Left renal cortex interstitium (tissue), 4 donors: ENCODE data around the gene METTL8. TPM values are rescaled to one million over a fixed set of nuclear protein-coding genes. Genes with fewer than 3 reads are reported as not detected.

Experiments used
- DNase-seq, 4 donors: peaks; one replicate each; pipeline ENCODE4 v3.0.0-alpha.2; 2013; ENCODE audit warnings: low read depth in 4 of 4, low spot score in 2 of 4, missing footprints in 1 of 4
- polyA plus RNA-seq, 4 donors: library from polyadenylated mRNA; unstranded; fragments of 120-200 nt; gene quantifications; one replicate each; pipeline ENCODE4 v1.2.1, GENCODE V29; 2013; ENCODE audit not compliant: insufficient read length in 4 of 4

Gene METTL8, protein sequence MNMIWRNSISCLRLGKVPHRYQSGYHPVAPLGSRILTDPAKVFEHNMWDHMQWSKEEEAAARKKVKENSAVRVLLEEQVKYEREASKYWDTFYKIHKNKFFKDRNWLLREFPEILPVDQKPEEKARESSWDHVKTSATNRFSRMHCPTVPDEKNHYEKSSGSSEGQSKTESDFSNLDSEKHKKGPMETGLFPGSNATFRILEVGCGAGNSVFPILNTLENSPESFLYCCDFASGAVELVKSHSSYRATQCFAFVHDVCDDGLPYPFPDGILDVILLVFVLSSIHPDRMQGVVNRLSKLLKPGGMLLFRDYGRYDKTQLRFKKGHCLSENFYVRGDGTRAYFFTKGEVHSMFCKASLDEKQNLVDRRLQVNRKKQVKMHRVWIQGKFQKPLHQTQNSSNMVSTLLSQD
- 10 to 100 TPM; 12.8 to 17.6 (median 14.1) TPM for polyA plus RNA-seq

DNA sequence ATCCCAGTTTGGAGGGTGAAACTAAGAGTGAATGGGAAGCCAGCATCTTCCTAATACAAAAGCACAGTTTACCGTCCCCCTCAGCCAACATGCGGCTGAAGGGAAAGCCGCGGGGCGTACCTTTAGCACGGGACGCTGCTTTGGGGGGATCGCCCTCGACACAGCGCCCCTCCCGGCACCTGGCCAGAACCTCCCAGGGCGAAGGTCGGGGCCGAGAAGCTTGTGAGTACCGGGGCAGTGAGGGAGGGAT, at the start of gene METTL8:
TSS of gene METTL8 (minus strand) at position 228 of the 250 bp plus-strand sequence. CDS start 41,805 bp downstream, outside the sequence.
- DNase-seq = peak in 1 of 4 donors; percentile 65

DNA sequence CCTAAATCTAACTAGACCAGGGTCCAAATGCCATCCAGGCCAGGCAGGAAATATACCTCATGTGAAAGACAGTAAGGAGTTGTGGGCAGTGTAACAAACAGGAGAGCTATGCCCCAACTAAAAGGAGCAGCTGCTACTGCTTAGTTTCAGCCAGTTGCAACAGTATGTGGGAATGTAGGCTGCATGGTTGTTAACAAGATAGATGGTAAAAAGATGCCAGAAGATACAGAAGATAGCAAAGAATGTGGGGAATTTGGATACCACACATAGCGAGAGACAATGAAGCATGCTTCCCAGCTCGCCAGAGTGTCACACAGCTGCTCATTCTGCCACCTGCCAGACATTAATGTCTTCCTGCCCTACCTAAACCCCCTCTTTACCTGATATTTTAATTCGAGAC, 49.1 kb upstream of the METTL8 start:
- DNase-seq = peak in 2 of 4 donors; percentile 10 to 12

DNA sequence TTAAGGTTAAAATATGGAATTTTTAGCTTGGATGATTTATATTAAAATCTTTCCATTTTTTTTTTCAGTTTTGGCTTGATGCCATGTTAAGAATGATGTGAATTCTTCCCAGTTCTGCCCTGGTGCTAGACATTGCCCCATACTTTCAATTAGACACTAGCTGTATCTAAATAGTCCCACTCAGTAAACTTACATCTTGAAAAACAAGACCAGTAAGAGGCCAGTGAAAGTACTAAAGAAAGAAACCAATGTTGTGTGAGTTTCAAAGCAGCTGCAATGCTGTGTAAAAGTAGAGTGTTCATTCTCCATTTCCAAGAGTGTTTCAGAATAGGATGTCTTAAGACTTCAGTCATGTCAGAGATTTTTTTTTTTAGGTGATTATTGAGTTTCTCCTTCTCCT, 48.5 kb upstream of the METTL8 start:
- DNase-seq = no peak

DNA sequence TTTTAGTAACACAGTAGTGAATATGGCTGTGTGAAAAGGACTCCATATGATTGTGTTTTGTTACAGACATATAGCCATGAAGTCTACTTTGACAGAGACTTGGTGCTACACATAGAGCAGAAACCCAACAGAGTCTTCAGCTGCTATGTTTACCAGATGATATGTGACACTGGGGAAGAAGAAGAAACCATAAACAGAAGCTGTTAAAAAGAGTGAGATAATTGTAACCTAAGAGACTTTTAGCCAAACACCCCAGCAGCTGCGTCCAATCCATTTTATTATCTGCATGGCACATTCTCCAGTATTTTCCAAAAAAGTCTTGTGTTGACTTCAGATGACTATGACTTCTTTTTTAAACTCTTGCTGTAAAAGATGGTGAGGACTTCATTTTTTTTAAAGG, 47.1 kb upstream of the METTL8 start:
- peak in 3 of 4 donors; percentile 34 to 45 (median 39) for DNase-seq

DNA sequence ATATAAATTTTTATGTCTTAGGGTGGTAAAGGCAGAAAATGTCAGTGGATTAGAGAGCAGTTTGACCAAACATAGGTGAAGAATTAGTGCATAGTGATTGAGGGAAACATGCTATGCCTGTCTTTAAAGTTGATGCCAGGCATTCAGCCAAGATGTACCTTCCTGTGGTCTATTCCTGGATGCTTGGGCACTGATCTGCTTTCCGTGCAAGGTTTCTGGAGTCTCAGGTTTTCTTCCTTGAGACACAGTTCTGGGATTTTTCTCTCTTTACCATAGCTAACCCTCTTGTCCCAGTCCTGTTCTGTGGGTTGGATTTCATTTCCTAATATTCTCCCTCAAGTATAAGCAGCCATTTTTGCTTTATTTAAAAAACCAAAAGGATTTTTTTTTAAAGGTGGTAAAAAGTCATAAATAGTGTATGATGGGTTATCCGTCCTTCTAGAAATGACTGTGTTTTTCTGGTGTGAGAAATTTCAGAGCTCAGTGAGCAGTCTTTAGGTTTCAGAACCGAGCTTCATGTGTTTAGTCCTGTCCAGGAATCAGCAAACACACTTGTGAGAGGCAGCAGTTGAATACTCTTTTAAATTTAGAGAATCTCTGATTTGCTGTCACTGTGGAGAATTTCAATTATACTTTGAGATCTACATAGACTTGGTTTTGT, 45.5 kb upstream of the METTL8 start:
- DNase-seq = no peak

DNA sequence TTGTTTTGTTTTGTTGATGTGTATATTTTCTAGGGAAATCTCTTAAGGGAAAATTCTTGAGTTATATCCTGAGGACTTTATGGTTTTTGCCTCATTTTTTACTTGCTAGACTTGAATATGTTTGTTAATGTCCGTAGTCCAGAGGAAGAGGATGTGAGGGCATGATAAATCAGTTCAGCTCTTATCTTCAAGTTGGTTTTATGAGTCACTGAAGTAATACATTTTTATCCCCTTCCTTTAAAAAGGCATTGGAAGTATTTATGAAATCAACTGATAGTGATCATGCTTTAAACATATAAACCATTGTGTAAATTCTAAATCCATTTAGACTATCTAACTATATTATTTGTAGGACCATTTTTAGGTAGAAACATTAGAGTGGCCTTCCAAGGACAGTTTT, 44.6 kb upstream of the METTL8 start:
- no peak for DNase-seq

DNA sequence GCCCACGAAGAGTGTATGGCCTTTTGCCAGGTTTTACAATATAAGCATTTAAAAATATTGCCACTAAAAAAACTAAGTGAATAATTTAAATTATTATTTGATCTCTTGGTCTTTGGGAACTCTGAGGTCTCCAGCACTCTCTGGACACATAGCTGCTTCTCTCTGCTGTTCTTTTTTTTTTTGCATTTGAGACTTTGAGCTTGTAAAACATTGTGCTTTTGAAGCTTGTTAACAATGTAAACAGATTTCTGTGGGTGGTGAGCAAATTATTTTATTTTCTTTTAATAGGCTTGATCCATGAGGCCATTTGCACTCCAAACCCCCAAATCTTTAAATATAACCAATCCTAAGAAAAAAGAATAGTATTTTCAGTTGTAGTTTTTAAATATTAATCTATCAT, 42.2 kb upstream of the METTL8 start:
- no peak for DNase-seq

DNA sequence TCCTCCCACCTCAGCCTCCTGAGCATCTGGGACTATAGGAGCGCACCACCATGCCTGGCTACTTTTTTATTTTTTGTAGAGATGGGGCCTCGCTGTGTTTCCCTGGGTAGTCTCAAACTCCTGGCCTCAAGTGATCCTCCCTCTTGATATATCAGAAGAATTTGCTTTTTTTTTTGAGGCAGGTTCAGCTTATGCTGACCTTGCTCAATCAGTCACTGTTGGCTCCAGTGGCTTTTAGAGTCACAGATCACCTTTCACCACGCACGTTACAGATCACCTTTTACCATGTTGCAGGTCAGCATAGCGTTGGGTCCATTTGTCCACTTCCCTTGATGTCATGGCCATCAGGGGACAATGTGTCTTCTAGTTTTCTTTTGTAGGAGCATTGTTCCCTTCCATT, 36.3 kb upstream of the METTL8 start:
- no peak for DNase-seq

DNA sequence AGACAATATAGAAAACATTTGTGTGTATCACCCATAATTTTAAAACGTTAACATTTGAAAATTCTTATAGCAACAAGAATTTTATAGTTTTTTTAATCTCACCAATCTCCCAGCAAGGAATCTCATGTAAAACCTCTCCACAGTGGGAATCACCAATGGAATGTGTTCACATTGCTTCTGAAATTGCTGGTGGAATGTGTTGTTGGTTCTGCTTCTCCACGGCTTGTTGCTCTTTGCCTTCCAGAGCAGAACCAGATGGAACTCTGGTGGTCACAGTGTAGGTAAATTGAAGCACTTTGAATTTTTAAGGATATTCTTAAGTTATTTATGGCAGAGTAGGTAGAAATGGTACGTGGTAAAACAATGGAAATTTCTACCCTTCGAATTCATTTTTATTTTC, 35.4 kb upstream of the METTL8 start:
- DNase-seq = no peak

DNA sequence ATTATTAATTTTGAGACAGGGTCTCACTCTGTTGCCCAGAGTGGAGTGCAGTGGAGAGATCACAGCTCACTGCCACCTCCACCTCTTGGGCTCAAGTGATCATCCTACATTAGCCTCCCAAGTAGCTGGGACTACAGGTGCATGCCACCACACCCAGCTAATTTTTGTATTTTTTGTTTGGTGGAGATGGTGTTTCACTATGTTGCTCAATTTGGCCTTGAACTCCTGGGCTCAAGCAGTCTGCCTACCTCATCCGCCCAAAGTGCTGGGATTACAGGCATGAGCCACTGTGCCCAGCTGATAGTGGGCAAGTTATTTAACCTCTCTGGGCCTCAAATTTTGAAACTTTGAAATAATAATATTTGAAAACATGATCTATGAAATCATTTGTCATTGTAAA, 26.7 kb upstream of the METTL8 start:
- no peak for DNase-seq

DNA sequence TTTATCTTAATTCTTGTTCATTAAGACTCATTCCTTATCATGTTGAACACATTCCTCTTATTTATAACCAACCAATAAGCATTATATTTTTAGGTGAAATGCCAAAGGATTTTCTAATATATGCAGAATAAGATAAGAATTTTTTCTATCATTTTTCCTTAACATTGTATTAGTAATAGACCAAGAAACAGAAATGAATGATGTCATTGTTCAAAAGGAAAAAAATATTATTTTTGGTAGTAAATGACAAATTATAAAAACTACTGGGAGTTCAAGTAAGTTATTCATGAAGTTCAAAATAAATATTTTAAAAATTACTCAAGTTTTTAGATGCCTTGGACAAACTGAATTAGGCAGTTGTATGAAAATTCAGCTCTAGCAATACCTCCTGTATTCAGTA, 25.7 kb upstream of the METTL8 start:
- no peak for DNase-seq

DNA sequence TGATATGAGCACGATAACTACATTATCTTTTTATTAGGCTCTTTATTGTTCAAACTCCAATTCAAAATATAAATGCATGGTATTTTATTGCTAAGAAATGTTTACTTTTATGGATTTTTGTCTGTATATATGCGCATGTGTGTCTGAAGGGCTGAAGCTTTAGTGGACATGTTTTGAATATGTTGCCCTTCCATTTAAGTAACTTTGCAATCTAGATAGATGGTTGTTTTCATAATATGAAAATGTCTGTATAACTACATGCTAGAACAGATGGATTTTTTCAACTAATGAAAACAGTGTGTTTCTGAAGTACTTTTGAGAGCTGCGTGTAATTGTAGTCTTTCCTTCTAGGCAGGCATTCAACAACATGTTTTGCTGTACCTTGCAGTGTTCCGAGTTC, 19.0 kb upstream of the METTL8 start:
- no peak for DNase-seq

DNA sequence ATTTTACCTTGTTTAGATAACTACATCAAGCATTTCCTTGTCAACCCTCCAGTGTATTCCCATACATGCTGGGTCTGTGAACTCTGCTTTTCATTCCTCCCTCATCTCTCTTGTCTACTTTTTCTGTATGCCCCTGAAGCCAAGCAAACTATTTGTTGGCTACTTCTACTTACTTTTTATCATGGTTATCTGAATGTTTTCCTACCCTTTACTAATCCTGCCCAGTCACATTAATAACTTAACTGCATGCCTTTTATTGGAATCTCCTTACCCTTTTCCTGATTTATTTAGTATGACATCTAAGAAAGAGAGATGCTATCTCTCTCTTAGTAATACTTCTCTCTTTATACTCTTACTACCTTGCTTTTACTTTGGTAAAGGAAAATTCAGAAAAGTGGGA, 17.3 kb upstream of the METTL8 start:
- DNase-seq = no peak

DNA sequence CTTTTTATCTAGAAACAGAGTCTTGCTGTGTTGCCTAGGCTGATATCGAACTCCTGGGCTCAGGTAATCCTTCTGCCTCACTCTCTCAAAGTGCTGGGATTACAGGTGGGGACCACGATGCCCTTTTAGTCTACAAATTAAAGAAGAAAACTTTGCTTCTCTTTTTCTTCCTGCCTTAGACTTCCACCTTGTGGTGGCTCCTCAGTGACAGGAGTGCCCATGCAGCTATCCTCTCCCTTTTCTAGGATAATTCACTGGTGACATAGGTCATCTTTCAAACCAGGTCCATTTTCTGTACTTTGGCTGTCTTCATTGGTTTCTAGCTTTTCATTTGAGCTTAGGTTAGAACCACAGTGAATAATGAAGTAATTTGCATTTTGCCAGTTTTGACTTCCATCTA, 13.9 kb upstream of the METTL8 start:
- DNase-seq = no peak

DNA sequence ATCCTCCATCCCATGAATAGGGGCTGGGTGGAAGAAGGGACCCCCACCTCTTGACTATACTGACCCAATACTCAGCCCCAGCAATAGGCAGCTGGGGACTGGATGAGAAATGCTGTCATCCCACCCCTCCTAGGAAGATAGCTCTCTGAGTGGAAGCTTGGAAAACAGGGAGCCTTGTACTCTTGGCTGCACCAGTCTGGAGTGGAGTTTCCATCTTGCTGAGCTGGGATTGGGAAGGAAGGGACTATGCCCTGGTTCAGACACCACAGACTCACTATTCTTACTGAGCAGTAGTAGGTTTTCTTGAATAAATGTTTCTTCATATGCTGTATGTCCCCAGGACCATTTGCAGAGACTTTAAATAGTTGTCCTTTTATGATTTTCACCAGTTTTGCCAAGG, 7.7 kb upstream of the METTL8 start:
- no peak for DNase-seq

DNA sequence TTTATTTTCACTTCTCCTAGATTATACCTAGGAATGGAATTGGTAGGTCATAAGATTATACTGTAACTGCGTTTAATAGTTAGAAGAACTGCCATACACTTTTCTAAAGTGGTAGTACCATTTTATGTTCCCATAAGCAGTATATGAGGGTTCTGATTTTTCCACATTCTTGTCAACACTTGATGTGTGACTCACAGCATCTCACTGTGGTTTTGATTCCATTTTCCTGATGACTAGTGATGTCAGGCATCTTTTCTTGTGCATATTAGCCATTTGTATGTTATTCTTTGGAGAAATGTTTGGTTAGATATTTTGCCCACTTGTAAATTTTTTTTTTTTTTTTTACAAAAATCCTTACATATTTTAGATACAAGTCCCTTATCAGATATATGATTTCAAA, 2.5 kb upstream of the METTL8 start:
- no peak for DNase-seq

DNA sequence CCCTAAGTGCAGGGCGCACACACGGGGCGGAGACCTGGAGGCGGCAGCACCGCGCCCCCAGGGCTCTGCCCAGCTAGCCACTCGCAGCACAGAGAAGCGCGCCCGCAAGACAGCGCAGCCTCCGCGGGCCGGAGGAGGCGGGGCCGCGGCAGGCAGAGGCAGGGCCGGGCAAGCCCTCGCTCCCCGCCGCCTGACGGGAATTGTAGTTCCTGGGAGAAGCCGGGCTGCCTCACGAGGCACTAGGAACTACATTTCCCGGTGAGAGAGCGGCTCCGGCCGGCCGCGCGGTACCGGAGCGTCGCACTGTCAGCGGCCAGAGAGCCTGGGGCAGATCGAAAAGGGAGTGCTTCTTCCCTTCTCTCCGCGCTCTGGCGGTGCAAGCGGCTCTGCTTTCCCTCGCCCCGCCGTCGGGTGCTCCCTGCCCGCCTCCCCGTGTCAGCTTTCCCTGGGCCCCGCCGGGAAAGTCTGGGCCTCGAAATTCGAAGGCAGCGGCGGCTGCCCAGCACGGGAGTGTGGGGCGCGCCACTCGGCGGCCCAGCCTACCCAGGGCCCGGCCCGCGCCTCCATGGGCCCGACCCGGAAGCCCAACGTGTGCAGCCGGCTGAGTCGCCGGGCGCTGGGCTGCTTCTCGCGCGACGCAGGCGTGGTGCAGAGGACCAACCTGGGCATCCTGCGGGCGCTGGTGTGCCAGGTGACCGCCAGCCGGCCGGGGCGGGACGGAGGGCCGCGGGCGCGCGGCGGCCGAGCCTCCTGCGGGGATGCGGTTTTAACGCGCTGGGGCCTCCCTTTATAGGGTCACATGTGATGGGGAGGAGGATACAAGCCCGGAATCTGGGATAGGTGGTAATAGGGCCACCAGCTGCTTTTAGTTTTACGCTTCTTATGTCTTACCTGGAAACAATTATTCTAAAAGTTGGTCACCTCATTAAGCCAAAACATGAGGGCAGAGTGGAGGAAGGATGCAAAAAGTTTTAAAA, 511 bp upstream of the METTL8 start, which contains the start of gene DCAF17:
TSS of gene DCAF17 (plus strand) at position 214 of the 977 bp plus-strand sequence. CDS start at position 566, 352 bp downstream.
- DNase-seq = peak; percentile 76 to 94 (median 87)

DNA sequence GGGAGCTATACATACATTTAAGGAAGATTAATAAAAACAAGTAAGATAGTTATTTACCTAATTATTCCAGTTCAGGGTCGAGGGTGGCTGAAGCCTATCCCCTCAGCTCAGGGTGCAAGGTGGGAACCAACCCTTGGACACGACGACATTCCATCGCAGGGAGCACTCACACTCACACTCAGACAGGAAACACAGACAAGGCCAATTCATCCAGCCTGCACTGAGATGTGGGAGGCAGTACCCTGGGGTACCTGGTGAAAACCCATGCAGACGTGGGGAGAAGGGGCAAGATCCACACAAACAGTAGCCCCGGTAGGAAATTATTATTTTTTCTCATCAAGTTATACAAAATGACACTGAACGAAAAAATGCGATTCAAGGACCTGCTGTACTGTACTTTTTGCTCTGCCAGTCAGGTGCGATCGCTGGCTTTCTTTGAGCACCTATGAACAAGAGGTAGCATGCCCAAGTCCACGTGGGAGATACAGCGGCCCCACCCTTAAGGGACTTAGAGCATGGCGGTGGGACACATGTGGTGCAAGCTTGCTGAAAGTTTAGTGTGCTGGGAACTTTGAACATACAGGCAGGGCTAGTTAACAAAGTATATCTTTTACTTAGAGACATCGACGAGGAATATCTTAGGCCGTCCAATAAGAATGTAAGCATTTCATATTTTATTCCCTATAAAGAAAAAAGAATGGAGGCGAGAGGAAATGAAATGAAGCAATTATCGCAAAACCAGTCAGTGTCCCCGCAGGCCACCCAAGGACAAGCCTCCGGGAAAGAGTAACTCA, 624 bp downstream of the METTL8 start:
- no peak for DNase-seq

DNA sequence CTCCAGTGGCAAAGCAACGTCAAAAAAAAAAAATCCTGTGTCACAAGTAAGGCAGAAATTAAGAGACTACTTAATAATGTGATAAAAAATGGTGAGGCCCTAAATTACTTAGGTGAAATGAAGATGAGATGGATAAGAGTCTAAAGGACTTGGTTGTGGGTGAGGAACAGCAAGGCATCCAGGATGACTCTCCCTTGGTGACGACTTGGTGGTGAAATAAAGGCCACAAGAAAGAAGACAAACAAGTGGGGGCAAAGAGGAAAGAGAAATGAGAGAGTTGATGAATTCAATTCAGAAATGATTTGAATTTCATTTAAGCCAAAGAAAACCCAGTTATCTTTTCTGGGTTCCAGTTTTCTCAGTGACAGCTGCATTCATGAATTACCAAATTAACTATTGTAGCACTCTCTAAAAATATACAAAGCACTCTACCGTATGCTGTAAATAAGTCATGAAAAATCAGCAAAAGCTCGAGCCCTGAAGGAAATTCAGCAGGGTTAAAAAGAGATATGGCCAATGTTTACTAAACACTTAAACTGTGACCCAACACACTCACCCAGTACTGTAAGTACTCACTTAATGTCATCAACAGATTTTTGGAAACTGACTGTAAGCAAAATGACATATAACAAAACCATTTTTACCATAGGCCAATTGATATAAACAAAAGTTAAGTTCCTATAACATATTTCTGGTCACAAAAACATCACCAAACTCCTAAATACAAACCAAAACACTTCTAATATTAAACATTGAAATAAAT, 1.4 kb downstream of the METTL8 start:
- DNase-seq = no peak
